ENCODE data around the gene WNT2B. TPM values are rescaled to one million over a fixed set of nuclear protein-coding genes. Genes with fewer than 3 reads are reported as not detected.

WNT2B gene
- polyA plus RNA-seq, 1 of the 3 experiments (the other 2 are of a cell fraction) = 4.3 TPM

DNA sequence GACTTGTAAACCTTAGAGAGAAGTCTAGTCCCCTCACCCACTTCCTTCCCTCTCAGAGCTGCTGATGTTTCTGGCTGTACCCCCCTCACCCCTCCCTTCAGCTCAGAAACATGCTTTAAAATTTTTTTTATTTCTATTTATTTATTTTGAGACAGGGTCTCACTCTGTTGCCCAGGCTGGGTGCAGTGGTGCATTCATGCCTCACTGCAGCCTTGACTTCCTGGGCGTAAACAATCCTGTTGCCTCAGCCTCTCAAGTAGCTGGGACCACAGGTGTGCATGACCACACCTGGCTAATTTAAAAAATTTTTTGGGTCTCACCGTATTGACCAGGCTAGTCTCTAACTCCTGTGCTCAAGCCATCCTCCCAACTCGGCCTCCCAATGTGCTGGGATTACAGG is 2.9 kb upstream of the WNT2B start:
- H3K27ac ChIP-seq (ENCODE audit: low read depth in 2 of 2, low read length in 1 of 2) = no peak overlapping the region

DNA sequence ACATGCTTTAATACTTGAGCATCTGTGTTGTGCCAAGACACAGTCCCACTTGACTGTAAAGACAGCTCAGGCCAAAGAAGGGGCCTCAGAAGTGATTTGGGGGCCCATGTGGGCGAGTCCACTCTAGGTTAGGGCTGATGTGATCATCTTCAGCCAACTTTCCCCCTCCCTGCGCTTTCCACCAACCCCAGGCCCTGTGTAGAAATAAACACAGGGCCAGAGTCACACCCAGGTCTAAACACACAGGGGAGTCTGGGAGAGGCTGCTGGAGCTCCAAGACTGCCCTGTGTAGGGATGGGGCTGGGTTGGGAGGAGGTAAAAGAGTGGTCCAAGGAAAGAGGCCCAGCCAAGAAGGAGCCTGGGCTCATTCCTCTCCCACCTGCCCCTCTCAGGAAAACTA is 2.5 kb upstream of the WNT2B start:
- 92% methylated on average over 2 of the region's 2 CpGs for WGBS (ENCODE audit: low lambda C conversion rate)
- Histone ChIP-seq H3K27me3 (ENCODE audit: insufficient read depth) (no peaks in the 10 kb centered on the region), H3K9ac (no peak overlapping the region), H3K4me2 (no peak overlapping the region), H3K9me2 (no peaks in the 10 kb centered on the region), H4K20me1 (ENCODE audit: insufficient read depth) (no peaks in the 10 kb centered on the region), H3F3A (replicated peaks; ENCODE audit: insufficient read depth) (no peaks in the 10 kb centered on the region), H3K27ac (ENCODE audit: low read depth in 2 of 2, low read length in 1 of 2) (no peak overlapping the region), H3K36me3 (replicated peaks in 1 of 2; ENCODE audit: control insufficient read depth in 1 of 2, insufficient read depth in 2 of 2, low read length in 1 of 2) (no peaks in the 10 kb centered on the region), H3K4me3 (ENCODE audit: low read depth in 2 of 2, low read length in 1 of 2) (no peak overlapping the region), H3K9me3 (no peaks in the 10 kb centered on the region), H2AFZ (ENCODE audit: low read depth) (no peak overlapping the region), H3K79me2 (ENCODE audit: insufficient read depth) (no peaks in the 10 kb centered on the region), H3K4me1 (ENCODE audit: control insufficient read depth in 1 of 2, insufficient read depth in 2 of 2, low read depth in 1 of 2, low read length in 1 of 2) (peaks cover 0 to 20% of the 10 kb centered on the region in 2 experiments; a peak in 1 of 4 replicates)
- ChIA-PET CTCF (interaction anchor here (0.8 to 1.6 kb wide), 4 partner anchors 108 to 201 kb away, joined by 3 to 8 read pairs (median 4); no protein-coding TSS in a partner anchor), POLR2A (no interaction called here)
- no peak for DNase-seq
- TF ChIP-seq RXRA (IDR thresholded peaks at IDR 0.05; ENCODE audit: borderline replicate concordance, low read depth) (no peak), FOXJ3 (CRISPR knock-in tag; IDR thresholded peaks at IDR 0.05) (no peak), CHD2 (IDR thresholded peaks at IDR 0.05; ENCODE audit: low read length, partially characterized antibody) (no peak), TCF12 (IDR thresholded peaks at IDR 0.05) (no peak), EP300 (IDR thresholded peaks at IDR 0.05; ENCODE audit: borderline replicate concordance in 1 of 2, low read depth in 1 of 2, low read length in 1 of 2) (no peak), TAF1 (IDR thresholded peaks at IDR 0.05; ENCODE audit: borderline replicate concordance, low read depth, low read length) (no peak), GATA2 (CRISPR knock-in tag; IDR thresholded peaks at IDR 0.05) (no peak), RCOR1 (IDR thresholded peaks at IDR 0.05; ENCODE audit: low read length) (no peak), SIN3A (IDR thresholded peaks at IDR 0.05; ENCODE audit: borderline replicate concordance, low read depth, low read length) (no peak)
- TF ChIP-seq, protein P1, sequence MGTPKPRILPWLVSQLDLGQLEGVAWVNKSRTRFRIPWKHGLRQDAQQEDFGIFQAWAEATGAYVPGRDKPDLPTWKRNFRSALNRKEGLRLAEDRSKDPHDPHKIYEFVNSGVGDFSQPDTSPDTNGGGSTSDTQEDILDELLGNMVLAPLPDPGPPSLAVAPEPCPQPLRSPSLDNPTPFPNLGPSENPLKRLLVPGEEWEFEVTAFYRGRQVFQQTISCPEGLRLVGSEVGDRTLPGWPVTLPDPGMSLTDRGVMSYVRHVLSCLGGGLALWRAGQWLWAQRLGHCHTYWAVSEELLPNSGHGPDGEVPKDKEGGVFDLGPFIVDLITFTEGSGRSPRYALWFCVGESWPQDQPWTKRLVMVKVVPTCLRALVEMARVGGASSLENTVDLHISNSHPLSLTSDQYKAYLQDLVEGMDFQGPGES (IDR thresholded peaks at IDR 0.05; ENCODE audit: low read depth, low read length) = no peak

More for the DNA sequence above, 2.9 kb upstream of the WNT2B start:
- H3K36me3 ChIP-seq (replicated peaks in 1 of 2; ENCODE audit: control insufficient read depth in 1 of 2, insufficient read depth in 2 of 2, low read length in 1 of 2) = no peaks in the 10 kb centered on the region
- H3K4me2 ChIP-seq = no peak overlapping the region
- H3K9me2 ChIP-seq = no peaks in the 10 kb centered on the region
- ChIA-PET CTCF (interaction anchor here (0.8 to 2.1 kb wide), 6 partner anchors 9 to 202 kb away, joined by 3 to 8 read pairs (median 4); no protein-coding TSS in a partner anchor), POLR2A (no interaction called here)
- no peaks in the 10 kb centered on the region for H3K9me3 ChIP-seq
- H3K4me1 ChIP-seq (ENCODE audit: control insufficient read depth in 1 of 2, insufficient read depth in 2 of 2, low read depth in 1 of 2, low read length in 1 of 2) = peaks cover 0 to 20% of the 10 kb centered on the region in 2 experiments; a peak in 1 of 4 replicates
- no peak for DNase-seq
- WGBS (ENCODE audit: low lambda C conversion rate) = 94% methylated on average over 3 of the region's 3 CpGs
- no peaks in the 10 kb centered on the region for H3K27me3 ChIP-seq (ENCODE audit: insufficient read depth)
- TF ChIP-seq NFIC (IDR thresholded peaks at IDR 0.05; ENCODE audit: borderline replicate concordance) (no peak), EZH2phosphoT487 (IDR thresholded peaks at IDR 0.05; ENCODE audit: borderline replicate concordance, low read depth) (no peak), GABPA (IDR thresholded peaks at IDR 0.05; ENCODE audit: low read depth) (no peak), TCF12 (IDR thresholded peaks at IDR 0.05) (no peak), MXI1 (IDR thresholded peaks at IDR 0.05; ENCODE audit: low read depth, low read length) (no peak)
- TF ChIP-seq, protein P1 (IDR thresholded peaks at IDR 0.05; ENCODE audit: low read depth, low read length) = no peak
- TF ChIP-seq, protein P2, sequence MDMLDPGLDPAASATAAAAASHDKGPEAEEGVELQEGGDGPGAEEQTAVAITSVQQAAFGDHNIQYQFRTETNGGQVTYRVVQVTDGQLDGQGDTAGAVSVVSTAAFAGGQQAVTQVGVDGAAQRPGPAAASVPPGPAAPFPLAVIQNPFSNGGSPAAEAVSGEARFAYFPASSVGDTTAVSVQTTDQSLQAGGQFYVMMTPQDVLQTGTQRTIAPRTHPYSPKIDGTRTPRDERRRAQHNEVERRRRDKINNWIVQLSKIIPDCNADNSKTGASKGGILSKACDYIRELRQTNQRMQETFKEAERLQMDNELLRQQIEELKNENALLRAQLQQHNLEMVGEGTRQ (IDR thresholded peaks at IDR 0.05; ENCODE audit: borderline replicate concordance, low read depth, low read length) = no peak
- TF ChIP-seq, protein P3, sequence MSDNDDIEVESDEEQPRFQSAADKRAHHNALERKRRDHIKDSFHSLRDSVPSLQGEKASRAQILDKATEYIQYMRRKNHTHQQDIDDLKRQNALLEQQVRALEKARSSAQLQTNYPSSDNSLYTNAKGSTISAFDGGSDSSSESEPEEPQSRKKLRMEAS (IDR thresholded peaks at IDR 0.05; ENCODE audit: low read depth) = no peak
- TF ChIP-seq, protein P4, sequence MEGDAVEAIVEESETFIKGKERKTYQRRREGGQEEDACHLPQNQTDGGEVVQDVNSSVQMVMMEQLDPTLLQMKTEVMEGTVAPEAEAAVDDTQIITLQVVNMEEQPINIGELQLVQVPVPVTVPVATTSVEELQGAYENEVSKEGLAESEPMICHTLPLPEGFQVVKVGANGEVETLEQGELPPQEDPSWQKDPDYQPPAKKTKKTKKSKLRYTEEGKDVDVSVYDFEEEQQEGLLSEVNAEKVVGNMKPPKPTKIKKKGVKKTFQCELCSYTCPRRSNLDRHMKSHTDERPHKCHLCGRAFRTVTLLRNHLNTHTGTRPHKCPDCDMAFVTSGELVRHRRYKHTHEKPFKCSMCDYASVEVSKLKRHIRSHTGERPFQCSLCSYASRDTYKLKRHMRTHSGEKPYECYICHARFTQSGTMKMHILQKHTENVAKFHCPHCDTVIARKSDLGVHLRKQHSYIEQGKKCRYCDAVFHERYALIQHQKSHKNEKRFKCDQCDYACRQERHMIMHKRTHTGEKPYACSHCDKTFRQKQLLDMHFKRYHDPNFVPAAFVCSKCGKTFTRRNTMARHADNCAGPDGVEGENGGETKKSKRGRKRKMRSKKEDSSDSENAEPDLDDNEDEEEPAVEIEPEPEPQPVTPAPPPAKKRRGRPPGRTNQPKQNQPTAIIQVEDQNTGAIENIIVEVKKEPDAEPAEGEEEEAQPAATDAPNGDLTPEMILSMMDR (IDR thresholded peaks at IDR 0.05) = no peak
- H4K20me1 ChIP-seq (ENCODE audit: insufficient read depth) = no peaks in the 10 kb centered on the region
- no peak overlapping the region for H3K9ac ChIP-seq
- H3K4me3 ChIP-seq (ENCODE audit: low read depth in 2 of 2, low read length in 1 of 2) = no peak overlapping the region
- no peak overlapping the region for H2AFZ ChIP-seq (ENCODE audit: low read depth)
- no peaks in the 10 kb centered on the region for H3K79me2 ChIP-seq (ENCODE audit: insufficient read depth)
- H3F3A ChIP-seq (replicated peaks; ENCODE audit: insufficient read depth) = no peaks in the 10 kb centered on the region
